OCI-LY1 (cell line): Measurements from ENCODE around the gene CD2BP2.

Experiments used
- EZH2 ChIP-seq: fragments of 200-600 bp; sonication (generic), shearing (Covaris generic); IDR thresholded peaks from 2 replicates; pipeline ENCODE4 v1.8.0; 2017; ENCODE audit warnings: borderline replicate concordance, mixed run types, mild to moderate bottlenecking, antibody characterized with exemption, low read length, moderate library complexity, mixed read lengths
- TF ChIP-seq, protein P1 (sequence below): fragments of 200-600 bp; sonication (generic), shearing (Covaris generic); IDR thresholded peaks from 2 replicates; pipeline ENCODE4 v1.5.1; 2017; ENCODE audit warnings: mild to moderate bottlenecking, antibody characterized with exemption, low read length, moderate library complexity, mixed read lengths

DNA sequence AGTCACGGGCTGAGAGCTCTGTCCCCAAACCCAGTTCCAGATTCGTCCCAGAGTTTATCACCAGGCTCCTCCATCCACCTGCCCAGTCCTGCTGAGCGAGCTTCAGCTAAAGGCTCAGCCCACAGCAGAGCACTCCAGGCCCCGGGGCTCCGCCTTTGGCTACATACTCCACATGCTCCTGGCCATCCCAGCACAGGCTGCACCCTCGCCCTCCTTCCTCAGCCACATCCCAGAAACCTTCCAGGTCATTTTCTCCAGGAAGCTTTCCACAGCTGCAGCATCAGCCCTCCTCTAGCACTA, 4.7 kb upstream of the CD2BP2 start:
- TF ChIP-seq, protein P1, sequence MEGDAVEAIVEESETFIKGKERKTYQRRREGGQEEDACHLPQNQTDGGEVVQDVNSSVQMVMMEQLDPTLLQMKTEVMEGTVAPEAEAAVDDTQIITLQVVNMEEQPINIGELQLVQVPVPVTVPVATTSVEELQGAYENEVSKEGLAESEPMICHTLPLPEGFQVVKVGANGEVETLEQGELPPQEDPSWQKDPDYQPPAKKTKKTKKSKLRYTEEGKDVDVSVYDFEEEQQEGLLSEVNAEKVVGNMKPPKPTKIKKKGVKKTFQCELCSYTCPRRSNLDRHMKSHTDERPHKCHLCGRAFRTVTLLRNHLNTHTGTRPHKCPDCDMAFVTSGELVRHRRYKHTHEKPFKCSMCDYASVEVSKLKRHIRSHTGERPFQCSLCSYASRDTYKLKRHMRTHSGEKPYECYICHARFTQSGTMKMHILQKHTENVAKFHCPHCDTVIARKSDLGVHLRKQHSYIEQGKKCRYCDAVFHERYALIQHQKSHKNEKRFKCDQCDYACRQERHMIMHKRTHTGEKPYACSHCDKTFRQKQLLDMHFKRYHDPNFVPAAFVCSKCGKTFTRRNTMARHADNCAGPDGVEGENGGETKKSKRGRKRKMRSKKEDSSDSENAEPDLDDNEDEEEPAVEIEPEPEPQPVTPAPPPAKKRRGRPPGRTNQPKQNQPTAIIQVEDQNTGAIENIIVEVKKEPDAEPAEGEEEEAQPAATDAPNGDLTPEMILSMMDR: no peak
- TF ChIP-seq EZH2: no peak
